Activated naive CD8-positive, alpha-beta T cell treated with anti-CD3 and anti-CD28 coated beads, Interleukin-2, amount 50 U/mL, for 24 hours (primary cell): ENCODE data around the gene TGFBR2.

Experiments
- ATAC-seq: fragments of 150-1000 bp; cut with Tn5 transposase; one replicate; pipeline ENCODE4 v1.10.0; 2021
- DNase-seq: peaks from one replicate; pipeline ENCODE4 v3.0.0; 2021
- H3K27ac Mint-ChIP-seq: one replicate; pipeline ENCODE4 v1.8.0; 2021; ENCODE audit warnings: mild to moderate bottlenecking, mixed read lengths
- H3K27me3 Mint-ChIP-seq: one replicate; pipeline ENCODE4 v1.8.0; 2021; ENCODE audit warnings: mixed read lengths
- H3K36me3 Mint-ChIP-seq: one replicate; pipeline ENCODE4 v1.8.0; 2021; ENCODE audit warnings: low read depth, mixed read lengths
- H3K4me1 Mint-ChIP-seq: one replicate; pipeline ENCODE4 v1.8.0; 2021; ENCODE audit warnings: mixed read lengths
- H3K4me3 Mint-ChIP-seq: one replicate; pipeline ENCODE4 v1.8.0; 2021; ENCODE audit warnings: mild to moderate bottlenecking, moderate library complexity, mixed read lengths
- H3K9me3 Mint-ChIP-seq: one replicate; pipeline ENCODE4 v1.8.0; 2021; ENCODE audit warnings: mixed read lengths

TGFBR2 gene

GRCh38 chr3:30670292-30670691 lies 63.9 kb downstream of the TGFBR2 start:
- DNase-seq, result no peak
- Mint-ChIP-seq H3K4me1 (peaks cover 98% of the 10 kb centered on the region), H3K36me3 (peaks cover 83% of the 10 kb centered on the region), H3K4me3 (no peak overlapping the region), H3K27me3 (no peaks in the 10 kb centered on the region), H3K9me3 (peaks cover 4% of the 10 kb centered on the region), H3K27ac (peak overlapping the region; percentile 76)
- no peak for ATAC-seq

- ATAC-seq, result no peak
- H3K27ac Mint-ChIP-seq, result peak overlapping the region; percentile 76
- H3K9me3 Mint-ChIP-seq, result peaks cover 4% of the 10 kb centered on the region
- H3K27me3 Mint-ChIP-seq, result no peaks in the 10 kb centered on the region
- peaks cover 89% of the 10 kb centered on the region for H3K36me3 Mint-ChIP-seq
- H3K4me1 Mint-ChIP-seq, result peaks cover 98% of the 10 kb centered on the region
- no peak overlapping the region for H3K4me3 Mint-ChIP-seq
- no peak for DNase-seq
Observed at GRCh38 chr3:30671527-30672286, 65.3 kb downstream of the TGFBR2 start.

- no peak for DNase-seq
- ATAC-seq, result no peak
- peaks cover 4% of the 10 kb centered on the region for H3K9me3 Mint-ChIP-seq
- peaks cover 93% of the 10 kb centered on the region for H3K36me3 Mint-ChIP-seq
- H3K27ac Mint-ChIP-seq, result peak overlapping the region; percentile 76
- peaks cover 98% of the 10 kb centered on the region for H3K4me1 Mint-ChIP-seq
- no peaks in the 10 kb centered on the region for H3K27me3 Mint-ChIP-seq
- H3K4me3 Mint-ChIP-seq, result no peak overlapping the region
Observed at GRCh38 chr3:30672287-30672735, 65.9 kb downstream of the TGFBR2 start.

GRCh38 chr3:30672959-30673358 lies 66.6 kb downstream of the TGFBR2 start:
- DNase-seq (no peak), ATAC-seq (no peak)
- H3K9me3 Mint-ChIP-seq, result peaks cover 4% of the 10 kb centered on the region
- no peak overlapping the region for H3K4me3 Mint-ChIP-seq
- peak overlapping the region; percentile 76 for H3K27ac Mint-ChIP-seq
- H3K36me3 Mint-ChIP-seq, result peaks cover 95% of the 10 kb centered on the region
- H3K27me3 Mint-ChIP-seq, result no peaks in the 10 kb centered on the region
- H3K4me1 Mint-ChIP-seq, result peaks cover 98% of the 10 kb centered on the region

- H3K4me3 Mint-ChIP-seq, result no peak overlapping the region
- ATAC-seq, result no peak
- H3K27me3 Mint-ChIP-seq, result no peaks in the 10 kb centered on the region
- no peak for DNase-seq
- H3K36me3 Mint-ChIP-seq, result peaks cover 95% of the 10 kb centered on the region
- H3K4me1 Mint-ChIP-seq, result peaks cover 96% of the 10 kb centered on the region
- no peaks in the 10 kb centered on the region for H3K9me3 Mint-ChIP-seq
- H3K27ac Mint-ChIP-seq, result peak overlapping the region; percentile 75
Observed at GRCh38 chr3:30673425-30674341, 67.3 kb downstream of the TGFBR2 start.

- no peaks in the 10 kb centered on the region for H3K27me3 Mint-ChIP-seq
- no peak for DNase-seq
- H3K4me1 Mint-ChIP-seq, result peaks cover 95% of the 10 kb centered on the region
- no peaks in the 10 kb centered on the region for H3K9me3 Mint-ChIP-seq
- H3K4me3 Mint-ChIP-seq, result no peak overlapping the region
- peaks cover 94% of the 10 kb centered on the region for H3K36me3 Mint-ChIP-seq
- peak overlapping the region; percentile 58 for H3K27ac Mint-ChIP-seq
- no peak for ATAC-seq
Observed at GRCh38 chr3:30675006-30675405, 68.6 kb downstream of the TGFBR2 start.

GRCh38 chr3:30675774-30676173 lies 69.4 kb downstream of the TGFBR2 start:
- no peaks in the 10 kb centered on the region for H3K27me3 Mint-ChIP-seq
- no peaks in the 10 kb centered on the region for H3K9me3 Mint-ChIP-seq
- ATAC-seq (no peak), DNase-seq (no peak)
- H3K4me1 Mint-ChIP-seq, result peaks cover 96% of the 10 kb centered on the region
- peaks cover 93% of the 10 kb centered on the region for H3K36me3 Mint-ChIP-seq
- peak overlapping the region; percentile 58 for H3K27ac Mint-ChIP-seq
- no peak overlapping the region for H3K4me3 Mint-ChIP-seq

GRCh38 chr3:30676424-30677346 lies 70.3 kb downstream of the TGFBR2 start:
- Mint-ChIP-seq H3K9me3 (no peaks in the 10 kb centered on the region), H3K4me3 (no peak overlapping the region), H3K27me3 (no peaks in the 10 kb centered on the region), H3K4me1 (peaks cover 96% of the 10 kb centered on the region), H3K27ac (peak overlapping the region; percentile 64), H3K36me3 (peaks cover 91% of the 10 kb centered on the region)
- no peak for ATAC-seq
- DNase-seq, result no peak

- Mint-ChIP-seq H3K27ac (peak overlapping the region; percentile 64), H3K36me3 (peaks cover 89% of the 10 kb centered on the region), H3K4me1 (peaks cover 96% of the 10 kb centered on the region), H3K9me3 (no peaks in the 10 kb centered on the region), H3K4me3 (no peak overlapping the region), H3K27me3 (no peaks in the 10 kb centered on the region)
- ATAC-seq (no peak), DNase-seq (no peak)
Observed at GRCh38 chr3:30677347-30677685, 70.9 kb downstream of the TGFBR2 start.

GRCh38 chr3:30679045-30679444 lies 72.6 kb downstream of the TGFBR2 start:
- Mint-ChIP-seq H3K4me1 (peaks cover 96% of the 10 kb centered on the region), H3K4me3 (no peak overlapping the region), H3K27me3 (no peaks in the 10 kb centered on the region), H3K27ac (peak overlapping the region; percentile 73), H3K36me3 (peaks cover 85% of the 10 kb centered on the region), H3K9me3 (no peaks in the 10 kb centered on the region)
- ATAC-seq (no peak), DNase-seq (no peak)

GRCh38 chr3:30680789-30681648 lies 74.6 kb downstream of the TGFBR2 start:
- H3K4me3 Mint-ChIP-seq, result peak overlapping the region; percentile 31
- peaks cover 96% of the 10 kb centered on the region for H3K4me1 Mint-ChIP-seq
- peaks cover 83% of the 10 kb centered on the region for H3K36me3 Mint-ChIP-seq
- ATAC-seq (no peak), DNase-seq (no peak)
- H3K27ac Mint-ChIP-seq, result peak overlapping the region; percentile 73
- no peaks in the 10 kb centered on the region for H3K9me3 Mint-ChIP-seq
- H3K27me3 Mint-ChIP-seq, result no peaks in the 10 kb centered on the region

- peak overlapping the region; percentile 1 for H3K4me3 Mint-ChIP-seq
Observed at GRCh38 chr3:30681649-30682211, 75.3 kb downstream of the TGFBR2 start.

GRCh38 chr3:30682434-30683155 lies 76.2 kb downstream of the TGFBR2 start:
- ATAC-seq, result peak; percentile 87
- no peak for DNase-seq
- Mint-ChIP-seq H3K36me3 (peaks cover 82% of the 10 kb centered on the region), H3K9me3 (no peaks in the 10 kb centered on the region), H3K4me1 (peaks cover 94% of the 10 kb centered on the region), H3K4me3 (peak overlapping the region; percentile 21), H3K27me3 (no peaks in the 10 kb centered on the region), H3K27ac (peak overlapping the region; percentile 73)

More at GRCh38 chr3:30681649-30682211, 75.3 kb downstream of the TGFBR2 start:
- peak; percentile 31 for ATAC-seq
- peaks cover 83% of the 10 kb centered on the region for H3K36me3 Mint-ChIP-seq
- peaks cover 95% of the 10 kb centered on the region for H3K4me1 Mint-ChIP-seq
- H3K27me3 Mint-ChIP-seq, result no peaks in the 10 kb centered on the region
- no peaks in the 10 kb centered on the region for H3K9me3 Mint-ChIP-seq
- DNase-seq, result no peak
- peak overlapping the region; percentile 73 for H3K27ac Mint-ChIP-seq
